GM18499 (cell line): ENCODE measurements around the gene YPEL1.
"Not testable (repeated sequence)": the region's sequence is repeated elsewhere in the genome, so short reads cannot be mapped to it uniquely, and the experiment has no call there.

ENCODE experiments used
- ATAC-seq: cut with Tn5 transposase; IDR thresholded peaks from one replicate; pipeline ENCODE4 v1.9.1; 2021; ENCODE audit warnings: moderate number of reproducible peaks; ENCODE audit not compliant: insufficient read depth, unreplicated experiment

The YPEL1 gene

GRCh38 chr22:21702094-21702493 is 33.5 kb downstream of the YPEL1 start:
- no peak for ATAC-seq

GRCh38 chr22:21701384-21701971 is 34.1 kb downstream of the YPEL1 start:
- no peak for ATAC-seq

GRCh38 chr22:21700822-21701221 is 34.8 kb downstream of the YPEL1 start:
- ATAC-seq, result no peak

GRCh38 chr22:21699643-21700042 is 36.0 kb downstream of the YPEL1 start:
- no peak for ATAC-seq

DNA sequence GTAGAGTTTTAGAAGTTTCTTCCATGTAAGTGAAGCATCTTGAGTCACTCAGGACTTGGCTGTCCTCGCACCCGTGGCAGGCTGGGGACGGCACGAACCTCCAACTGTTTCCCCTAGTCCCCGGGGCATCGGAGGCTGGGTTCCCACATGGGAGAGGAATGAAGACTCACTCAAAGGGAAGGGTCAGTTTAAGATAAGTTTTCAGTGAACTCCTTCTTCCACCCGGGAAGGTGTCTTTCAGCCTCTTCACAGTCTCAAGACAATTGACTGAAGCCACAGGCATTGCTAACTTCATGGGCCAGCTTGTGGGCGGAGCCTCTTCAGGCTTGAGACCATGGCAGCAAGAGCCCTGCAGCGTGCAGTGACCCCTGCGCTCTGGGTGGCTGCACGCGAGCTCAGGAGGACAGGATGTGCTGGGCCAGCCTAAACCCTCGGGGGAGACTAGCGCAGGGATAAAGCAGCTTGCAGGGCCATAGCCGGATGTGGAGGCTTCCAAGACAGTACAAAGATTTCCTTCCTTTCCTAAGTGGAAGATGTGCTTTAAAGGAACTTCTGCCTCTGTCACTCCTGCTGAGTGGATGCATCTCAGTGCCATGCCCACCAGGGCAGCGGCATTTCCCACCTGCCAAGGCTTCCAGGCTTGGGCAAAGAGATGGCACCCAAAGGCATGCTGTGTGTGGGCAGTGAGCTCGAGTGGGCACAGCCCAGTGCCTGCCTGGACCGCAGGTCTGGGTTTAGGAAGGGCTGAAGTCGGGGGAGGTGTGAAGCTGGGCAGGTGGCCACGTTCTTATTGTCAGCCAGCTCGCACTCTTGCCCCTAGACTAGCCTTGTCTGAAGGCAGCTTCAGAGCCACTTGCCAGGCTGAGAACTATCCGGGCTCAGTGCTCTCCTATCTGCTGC is 36.9 kb downstream of the YPEL1 start:
- ATAC-seq, result no peak

- ATAC-seq, result no peak
Measured at GRCh38 chr22:21697880-21698279, 37.7 kb downstream of the YPEL1 start.

DNA sequence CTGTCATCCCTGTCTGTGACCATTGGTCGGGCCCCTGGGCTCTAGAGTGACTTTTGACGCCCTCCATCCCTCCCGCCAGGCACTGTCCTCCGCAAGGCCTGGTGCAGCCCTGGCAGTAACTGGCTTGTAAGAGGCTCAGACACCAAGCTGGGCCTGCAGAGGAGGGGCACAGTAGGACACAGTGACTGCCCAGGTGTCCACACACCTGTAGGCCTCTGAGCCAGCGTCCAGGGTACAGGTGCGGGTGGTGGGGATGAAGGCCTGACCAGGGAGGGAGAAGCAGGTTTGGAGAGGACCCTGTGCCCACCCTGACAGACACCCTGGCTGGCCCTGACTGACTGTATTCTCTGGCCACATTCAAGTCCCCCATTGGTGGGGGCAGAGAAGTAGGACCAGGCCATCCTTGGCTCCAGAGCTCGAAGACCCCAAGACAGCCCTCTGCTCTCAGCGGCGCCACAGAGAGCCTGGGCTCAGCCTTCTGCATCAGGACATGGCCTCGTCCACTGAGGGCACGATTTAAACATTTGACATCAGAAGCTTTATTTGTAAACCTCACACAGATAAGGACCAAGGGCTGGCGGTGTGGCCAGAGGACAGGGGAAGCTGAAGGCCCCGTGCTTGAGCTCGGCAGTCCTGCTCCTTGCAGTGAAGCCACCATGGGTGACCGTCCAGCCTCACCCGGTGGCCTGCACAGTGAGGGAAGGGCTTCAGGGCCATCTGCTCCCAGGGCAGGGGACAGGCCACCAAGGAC is 38.4 kb downstream of the YPEL1 start:
- no peak for ATAC-seq

- no peak for ATAC-seq
Measured at GRCh38 chr22:21696115-21696514, 39.5 kb downstream of the YPEL1 start.

DNA sequence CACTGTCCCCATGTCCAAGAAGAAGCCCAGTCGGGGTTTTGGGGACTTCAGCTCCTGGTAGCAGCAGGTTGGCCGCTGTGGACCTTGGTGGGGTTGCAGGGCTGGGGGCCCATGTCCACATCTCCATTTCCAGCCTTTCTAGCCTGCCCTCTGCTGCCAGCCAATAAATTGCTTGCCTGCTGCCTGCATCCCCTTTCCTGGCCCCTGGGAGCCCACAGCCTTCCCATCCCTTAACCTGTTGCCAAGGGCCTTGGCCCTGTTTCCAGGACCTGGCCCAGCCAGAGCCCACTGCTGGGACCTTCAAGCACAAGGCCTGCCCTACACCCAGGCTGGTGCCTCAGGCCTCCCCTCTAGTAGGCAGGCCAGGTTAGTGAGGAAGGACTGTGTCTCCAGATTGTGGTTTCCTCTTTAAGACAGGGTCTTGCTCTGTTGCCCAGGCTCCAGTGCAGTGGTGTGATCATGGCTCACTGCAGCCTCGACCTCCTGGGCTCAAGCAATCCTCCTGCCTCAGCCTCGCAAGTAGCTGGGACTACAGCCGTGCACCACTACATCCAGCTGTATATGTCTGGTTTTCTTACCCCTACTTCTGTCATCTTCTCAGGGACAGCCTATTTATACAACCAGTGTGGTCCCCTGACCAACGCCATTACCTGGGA is 40.0 kb downstream of the YPEL1 start:
- no peak for ATAC-seq

- no peak for ATAC-seq
Measured at GRCh38 chr22:21694795-21695429, 40.7 kb downstream of the YPEL1 start.

GRCh38 chr22:21694394-21694793 is 41.2 kb downstream of the YPEL1 start:
- ATAC-seq, result no peak

GRCh38 chr22:21693999-21694341 is 41.6 kb downstream of the YPEL1 start:
- no peak for ATAC-seq

GRCh38 chr22:21693333-21693998 is 42.1 kb downstream of the YPEL1 start:
- no peak for ATAC-seq

GRCh38 chr22:21692856-21693255 is 42.7 kb downstream of the YPEL1 start:
- not testable (repeated sequence) for ATAC-seq

GRCh38 chr22:21691816-21692215 is 43.8 kb downstream of the YPEL1 start:
- no peak for ATAC-seq

- no peak for ATAC-seq
Measured at GRCh38 chr22:21690401-21690801, 45.2 kb downstream of the YPEL1 start.

DNA sequence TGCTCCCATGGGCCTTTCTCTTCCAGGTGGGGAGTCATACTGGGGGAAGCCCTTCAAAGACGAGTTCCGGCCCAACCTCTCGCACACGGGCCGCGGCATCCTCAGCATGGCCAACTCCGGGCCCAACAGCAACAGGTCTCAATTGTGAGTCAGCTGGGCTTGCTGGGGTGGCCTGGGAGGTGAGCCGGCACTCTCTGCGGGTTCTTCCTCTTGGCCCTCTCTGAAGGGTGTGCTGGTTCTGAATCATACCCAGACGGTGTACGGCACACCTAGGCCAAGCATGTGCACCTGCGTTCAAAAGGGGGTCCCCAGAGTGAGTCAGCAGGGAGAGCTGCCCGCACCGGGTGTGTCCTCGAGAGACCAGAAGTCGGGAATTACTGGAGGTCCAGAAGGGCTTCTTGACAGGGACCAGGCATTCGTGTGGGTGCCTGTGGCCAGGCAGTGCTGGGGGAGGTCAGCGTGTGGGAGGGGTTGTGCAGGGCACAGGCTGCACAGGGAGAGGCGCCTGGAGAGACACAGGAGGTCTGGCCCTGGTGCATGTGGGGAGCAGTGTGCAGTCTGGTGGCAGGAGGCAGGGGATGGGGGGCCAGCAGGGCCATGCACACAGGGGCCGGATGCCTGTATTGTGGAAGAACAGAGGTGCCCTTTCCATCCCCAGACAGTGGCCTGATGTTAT is 46.8 kb downstream of the YPEL1 start:
- no peak for ATAC-seq

- no peak for ATAC-seq
Measured at GRCh38 chr22:21688341-21688705, 47.3 kb downstream of the YPEL1 start.

GRCh38 chr22:21687685-21688259 is 47.8 kb downstream of the YPEL1 start:
- no peak for ATAC-seq
